ENCODE data around the gene NRG2.

- TF ChIP-seq CTCF (IDR thresholded peaks at IDR 0.05) (no peak), POLR2A (IDR thresholded peaks at IDR 0.05) (no peak)
Measured at GRCh38 chr5:139898981-139899380, 144.1 kb downstream of the NRG2 start.
